ENCODE data around the gene SDC1.

SDC1 gene

GRCh38 chr2:20213651-20214565, 11.0 kb downstream of the SDC1 start:
- no peak for DNase-seq

- DNase-seq = no peak
Observed at GRCh38 chr2:20212871-20213503, 11.9 kb downstream of the SDC1 start.

DNA sequence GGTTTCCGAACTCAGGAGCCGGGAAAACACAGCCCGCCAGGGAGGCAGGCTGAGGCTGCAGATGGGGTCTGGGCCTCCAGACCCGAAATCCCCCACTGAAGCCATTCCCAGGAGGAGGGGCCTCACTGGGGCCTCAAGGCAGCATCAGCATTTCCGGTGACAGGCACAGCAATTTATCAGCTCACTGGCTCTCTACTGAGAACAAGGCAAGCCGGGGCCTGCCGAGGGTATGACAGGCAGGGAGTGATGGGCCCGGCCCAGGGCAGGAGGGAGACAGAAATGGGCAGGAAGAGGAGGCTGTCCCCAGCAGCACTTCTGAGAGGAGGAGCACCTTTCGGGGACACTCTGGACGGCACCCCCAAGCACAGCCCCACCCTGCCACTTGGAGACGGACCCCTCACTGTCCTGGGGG, 12.5 kb downstream of the SDC1 start:
- DNase-seq = no peak

DNA sequence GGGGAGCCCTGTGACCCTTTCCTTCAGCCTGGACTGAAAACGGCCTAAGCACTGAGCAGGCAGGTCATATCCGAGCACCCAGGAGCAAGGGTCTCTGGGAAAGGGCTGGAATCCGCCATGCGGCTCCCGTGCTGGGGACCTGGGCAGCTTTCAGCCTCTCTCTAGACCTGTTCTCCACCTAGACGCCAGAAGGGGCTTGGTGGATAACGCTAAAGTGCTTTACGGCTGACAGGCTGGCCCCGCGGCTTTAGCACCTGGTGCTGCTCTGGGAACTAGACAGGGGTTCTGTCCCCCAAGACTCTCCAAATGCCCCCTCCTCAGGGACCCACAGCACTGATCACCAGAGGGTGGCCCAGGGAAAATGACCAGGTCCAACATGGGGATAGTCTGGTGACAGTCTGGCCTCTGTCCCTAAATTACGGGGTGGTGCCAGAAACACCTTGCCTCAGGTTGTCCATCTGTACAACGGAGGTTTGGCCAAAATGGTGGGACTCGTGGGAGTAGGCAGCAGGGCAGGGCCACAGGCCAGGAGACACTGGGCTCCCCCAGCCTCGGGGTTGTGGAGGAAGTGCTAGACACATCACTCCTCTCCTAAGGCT, 13.0 kb downstream of the SDC1 start:
- DNase-seq = no peak

GRCh38 chr2:20211420-20211819, 13.5 kb downstream of the SDC1 start:
- DNase-seq = no peak

DNA sequence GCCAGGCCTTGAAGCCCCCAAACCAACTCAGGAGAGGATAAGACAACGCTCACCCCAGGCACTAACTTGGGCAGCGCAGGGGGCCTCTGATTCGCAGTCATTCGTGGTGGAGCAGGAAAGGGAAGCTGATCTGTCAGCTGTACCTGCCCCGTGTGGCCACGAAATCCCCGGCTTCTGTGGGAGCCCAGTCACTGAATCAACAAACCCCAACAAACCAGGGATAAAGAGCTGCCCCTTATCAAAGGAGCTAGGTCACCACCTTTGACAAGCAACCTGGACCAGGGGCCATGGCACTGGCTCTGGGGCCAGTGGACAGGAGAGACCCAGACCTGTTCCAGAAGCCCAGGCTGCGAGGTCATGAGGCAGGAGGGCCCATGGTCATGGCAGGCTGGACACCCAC, 14.5 kb downstream of the SDC1 start:
- no peak for DNase-seq

- DNase-seq = no peak
Observed at GRCh38 chr2:20209373-20210109, 15.4 kb downstream of the SDC1 start.

DNA sequence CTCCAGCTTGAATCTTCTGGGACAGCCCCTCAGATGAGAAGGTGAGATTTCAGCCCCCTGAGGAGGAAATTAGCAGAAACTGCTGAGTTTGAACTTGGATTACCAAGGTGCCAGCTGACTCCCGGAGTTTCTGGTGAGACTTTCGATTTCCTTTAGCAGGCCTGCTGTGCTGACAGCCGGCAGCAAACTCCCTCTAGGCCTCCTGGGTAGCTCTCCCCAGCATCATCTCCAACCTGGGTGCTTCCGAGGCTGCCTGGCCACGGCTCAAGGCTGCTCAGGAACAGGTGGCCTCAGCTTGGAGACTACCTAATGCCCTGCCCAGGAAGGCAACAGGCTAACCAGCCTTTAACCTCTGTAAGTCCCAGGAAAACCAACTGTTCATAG, 16.5 kb downstream of the SDC1 start:
- no peak for DNase-seq

- no peak for DNase-seq
Observed at GRCh38 chr2:20207051-20207450, 17.9 kb downstream of the SDC1 start.

DNA sequence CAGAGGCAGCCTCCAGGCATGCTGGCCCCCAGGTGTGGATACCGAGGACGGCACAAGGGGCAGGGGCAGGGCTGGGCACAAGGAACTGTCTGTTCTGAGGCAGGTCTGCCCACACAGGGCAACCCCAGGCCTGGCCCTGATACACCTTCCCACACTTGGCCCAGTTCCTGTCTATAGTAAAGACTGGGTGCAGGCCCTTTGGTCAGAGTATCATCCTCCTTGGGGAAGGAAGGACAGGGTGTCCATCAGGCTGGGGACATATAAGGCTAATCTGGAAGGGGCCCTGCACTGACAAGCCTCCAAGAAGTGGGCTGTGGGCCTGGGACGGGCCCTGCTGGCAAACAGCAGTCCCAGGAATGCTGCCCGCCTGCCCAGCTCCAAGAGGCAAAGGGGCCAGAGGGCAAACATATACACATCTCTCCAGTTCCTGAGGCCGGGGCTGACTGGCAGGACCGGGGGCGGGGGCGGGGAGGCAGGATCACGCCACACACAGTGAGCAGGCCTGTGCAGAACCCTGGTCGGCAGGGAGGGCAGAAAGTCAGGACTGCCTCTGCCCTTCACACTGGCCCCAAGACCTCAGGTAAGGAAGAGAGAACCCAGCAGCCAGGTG, 18.9 kb downstream of the SDC1 start:
- no peak for DNase-seq

DNA sequence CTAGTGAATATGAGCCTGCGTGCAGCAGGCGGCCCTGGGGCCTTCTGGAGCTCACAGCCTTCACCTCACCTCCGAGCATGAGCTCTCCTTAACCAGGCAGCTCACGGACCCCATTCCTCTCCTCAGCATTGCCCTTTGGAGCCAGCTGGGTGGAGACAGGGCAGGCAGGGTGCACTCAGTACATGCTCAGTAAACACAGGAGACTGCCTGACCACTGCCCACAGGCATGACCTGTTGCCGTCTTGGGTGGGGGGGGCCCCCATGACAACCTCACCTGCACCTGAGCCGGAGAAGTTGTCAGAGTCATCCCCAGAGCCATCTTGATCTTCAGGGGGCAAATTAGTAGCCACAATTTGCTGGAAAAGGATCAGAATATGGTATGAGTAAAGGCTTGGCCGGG, 19.9 kb downstream of the SDC1 start:
- no peak for DNase-seq

DNA sequence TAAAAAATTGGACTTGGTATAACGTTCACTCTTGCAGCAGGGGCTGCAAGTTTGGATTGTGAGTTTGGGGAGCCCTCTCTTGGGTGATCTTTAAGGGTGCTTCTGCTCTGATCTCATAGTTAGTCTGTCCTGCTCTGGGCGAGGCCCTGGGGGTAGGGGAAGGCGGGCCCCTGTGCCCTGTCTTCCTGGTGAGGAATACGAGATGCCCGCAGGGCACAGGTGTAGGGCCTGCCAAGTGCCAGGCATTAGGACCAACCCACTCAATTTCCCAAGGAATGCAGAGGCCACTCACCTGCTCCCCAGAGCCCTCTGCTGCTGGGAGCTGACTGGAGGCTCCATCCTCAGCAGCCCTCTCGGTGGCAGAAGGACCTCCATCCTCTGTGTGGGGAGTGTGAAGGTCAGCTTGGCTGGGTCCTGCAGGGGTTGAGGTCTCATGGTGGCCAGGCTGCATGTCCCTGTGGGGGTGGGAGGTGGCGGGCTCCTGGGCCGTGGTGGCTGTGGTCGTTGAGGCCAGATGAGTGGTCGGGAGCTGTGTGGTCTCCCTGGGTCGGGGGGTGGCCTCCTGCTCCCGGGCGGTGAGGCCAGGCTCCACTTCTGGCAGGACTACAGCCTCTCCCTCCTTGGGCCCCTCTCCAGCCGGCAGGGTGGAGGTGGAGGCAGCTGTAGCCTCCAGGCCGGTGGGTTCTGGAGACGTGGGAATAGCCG, 21.3 kb downstream of the SDC1 start:
- DNase-seq = no peak

GRCh38 chr2:20203072-20203471, 21.9 kb downstream of the SDC1 start:
- DNase-seq = no peak

GRCh38 chr2:20201671-20202070, 23.3 kb downstream of the SDC1 start:
- no peak for DNase-seq

DNA sequence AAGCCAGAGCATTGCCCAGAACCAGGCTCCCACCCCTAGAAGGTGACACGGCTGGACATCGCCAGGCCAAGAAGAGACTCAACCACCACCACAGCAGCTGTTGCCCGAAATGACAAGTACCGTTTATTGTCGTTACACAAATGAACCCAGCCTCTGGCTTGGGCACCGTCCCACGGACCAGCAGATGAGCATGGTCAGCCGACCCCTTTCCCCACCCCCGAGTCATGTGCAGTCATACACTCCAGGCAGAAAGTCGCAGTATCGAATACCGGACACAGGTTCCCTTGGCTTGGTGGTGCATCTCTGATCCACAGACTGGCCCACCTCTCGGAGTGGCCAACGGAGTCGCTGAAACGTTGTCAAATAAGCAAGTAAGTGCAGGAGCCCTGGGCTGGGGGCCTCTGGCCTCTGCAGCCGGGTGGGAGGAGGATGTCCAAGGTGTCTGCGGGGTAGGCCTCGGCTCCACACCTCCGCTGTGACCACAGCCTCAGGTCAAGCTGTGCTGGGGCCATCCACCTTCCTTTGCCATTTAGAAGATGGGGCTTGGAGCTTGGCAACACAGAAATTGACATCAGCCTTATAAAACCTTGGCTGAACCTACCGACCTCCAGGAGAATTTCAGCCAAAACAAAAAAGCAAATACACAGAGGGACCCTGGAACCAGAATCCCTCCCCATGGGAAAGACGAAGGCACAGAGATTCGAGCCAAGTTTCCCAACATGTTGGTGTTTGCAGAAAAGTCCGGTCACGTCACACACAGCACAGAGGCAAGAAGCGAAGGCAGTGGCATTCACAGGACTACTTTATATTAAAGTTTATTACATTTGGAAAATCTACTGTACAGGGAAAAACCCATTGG, 24.0 kb downstream of the SDC1 start:
- no peak for DNase-seq

DNA sequence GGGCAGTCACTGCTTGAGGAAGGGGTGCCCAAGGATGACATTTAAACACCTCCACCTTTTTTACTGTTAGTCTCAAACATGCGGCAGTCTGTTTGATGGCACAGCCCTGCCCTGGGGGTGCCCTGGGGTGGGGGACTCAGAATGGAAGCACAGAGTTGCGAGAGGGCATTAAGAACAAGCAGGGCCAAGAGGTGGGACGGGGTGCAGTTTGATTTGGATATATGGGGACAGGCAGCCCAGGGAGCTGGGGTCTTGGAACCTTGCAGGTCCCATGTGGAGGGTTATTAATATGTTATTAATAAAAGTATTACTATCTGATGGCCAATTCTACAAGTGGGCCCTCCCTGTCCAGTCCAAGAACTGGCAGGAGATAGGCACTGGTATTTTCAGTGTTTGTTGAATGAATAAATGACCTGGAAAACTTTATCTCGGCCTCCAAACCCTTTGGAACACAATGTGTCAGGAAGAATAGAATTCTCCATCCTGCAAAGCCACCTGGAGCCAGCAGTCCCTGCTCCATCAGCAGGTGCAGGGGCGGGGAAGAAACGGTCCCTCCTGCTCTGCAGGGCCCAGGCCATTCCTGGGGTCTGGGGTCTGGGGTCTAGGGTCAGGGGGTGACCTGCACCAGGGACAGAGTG, 25.2 kb downstream of the SDC1 start:
- no peak for DNase-seq

GRCh38 chr2:20198796-20199632, 25.9 kb downstream of the SDC1 start:
- DNase-seq = no peak

DNA sequence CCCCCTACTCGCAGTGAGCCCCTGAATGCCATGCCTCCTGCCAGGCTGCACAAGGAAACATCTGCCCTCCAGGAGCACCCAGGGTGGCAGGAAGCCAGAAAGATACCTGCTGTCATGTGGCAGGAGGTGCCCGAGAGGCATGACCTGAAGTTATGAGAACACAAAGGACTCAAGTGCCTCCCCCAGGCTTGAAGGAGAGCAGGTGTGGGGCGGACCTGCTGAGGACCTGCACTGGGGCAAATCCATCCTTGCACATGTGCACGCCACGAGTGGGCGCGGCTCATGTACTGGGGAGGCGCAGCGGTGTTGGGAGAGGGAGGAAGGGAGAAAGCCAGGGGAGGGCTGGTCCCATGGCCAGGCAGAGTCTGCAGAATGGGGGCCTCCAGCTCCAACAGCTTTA, 26.9 kb downstream of the SDC1 start:
- DNase-seq = no peak

DNA sequence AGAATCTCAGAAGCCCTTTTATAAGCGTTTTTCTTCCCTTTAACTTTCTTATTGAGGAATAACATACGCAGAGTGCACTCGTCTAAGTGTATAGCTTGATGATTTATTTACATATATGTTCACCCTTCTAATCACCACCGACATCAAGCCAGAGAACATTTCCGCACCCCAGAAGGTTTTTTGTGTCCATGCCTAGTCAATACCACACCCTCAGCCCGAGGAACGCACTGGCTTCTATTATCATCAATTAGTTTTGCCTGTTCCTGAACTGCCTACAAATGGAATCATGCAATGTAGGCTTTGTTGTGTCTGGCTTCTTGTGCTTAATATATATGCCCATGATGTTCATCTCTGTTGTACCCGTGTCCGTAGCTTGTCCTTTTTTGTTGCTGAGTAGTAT, 27.7 kb downstream of the SDC1 start:
- no peak for DNase-seq

GRCh38 chr2:20196657-20197161, 28.2 kb downstream of the SDC1 start:
- DNase-seq = no peak

All from Kasumi-1 (cell line).